GM08714 (cell line): ENCODE data around the gene NTRK1.

Experiments
- H3K4me3 ChIP-seq: fragments of 200-500 bp; sonication (Bioruptor generic); 2 replicates; pipeline ENCODE4 v1.5.1; 2014; ENCODE audit warnings: mild to moderate bottlenecking, low read length, inconsistent platforms
- ZNF274 ChIP-seq: IDR thresholded peaks from 2 replicates; pipeline ENCODE4 v1.6.1; 2012; ENCODE audit warnings: mild to moderate bottlenecking, low read depth, low read length

Gene NTRK1

GRCh38 chr1:156860628-156861423 is at the start of gene NTRK1:
NTRK1 (plus strand) TSS chr1:156860865; CDS start chr1:156860935, 70 bp downstream.
- no peak for TF ChIP-seq ZNF274
- H3K4me3 ChIP-seq = peak within 1 kb of the TSS; percentile 11; the same call in 1 of the 2 replicates

DNA sequence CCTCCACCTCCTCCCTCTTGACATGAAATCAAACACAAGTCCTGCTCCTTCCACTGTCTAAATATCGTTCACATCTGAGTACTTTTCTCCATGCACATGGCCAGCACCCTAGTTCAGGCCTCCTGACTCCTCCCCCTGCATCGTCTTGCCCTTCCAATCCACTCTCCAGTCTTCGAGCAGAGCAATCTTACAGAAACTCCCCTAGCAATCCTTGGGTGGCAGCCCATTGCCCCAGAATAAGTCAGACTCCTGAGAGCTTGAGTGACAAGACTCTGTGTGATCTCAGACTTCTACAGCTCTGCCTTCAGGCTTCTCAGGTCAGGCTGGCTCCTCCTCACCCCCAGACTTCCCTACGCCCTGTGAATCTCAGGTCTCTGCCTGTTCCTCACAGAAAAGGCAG is 49.5 kb upstream of the NTRK1 start:
- TF ChIP-seq ZNF274 = no peak
- H3K4me3 ChIP-seq = no peak overlapping the region

DNA sequence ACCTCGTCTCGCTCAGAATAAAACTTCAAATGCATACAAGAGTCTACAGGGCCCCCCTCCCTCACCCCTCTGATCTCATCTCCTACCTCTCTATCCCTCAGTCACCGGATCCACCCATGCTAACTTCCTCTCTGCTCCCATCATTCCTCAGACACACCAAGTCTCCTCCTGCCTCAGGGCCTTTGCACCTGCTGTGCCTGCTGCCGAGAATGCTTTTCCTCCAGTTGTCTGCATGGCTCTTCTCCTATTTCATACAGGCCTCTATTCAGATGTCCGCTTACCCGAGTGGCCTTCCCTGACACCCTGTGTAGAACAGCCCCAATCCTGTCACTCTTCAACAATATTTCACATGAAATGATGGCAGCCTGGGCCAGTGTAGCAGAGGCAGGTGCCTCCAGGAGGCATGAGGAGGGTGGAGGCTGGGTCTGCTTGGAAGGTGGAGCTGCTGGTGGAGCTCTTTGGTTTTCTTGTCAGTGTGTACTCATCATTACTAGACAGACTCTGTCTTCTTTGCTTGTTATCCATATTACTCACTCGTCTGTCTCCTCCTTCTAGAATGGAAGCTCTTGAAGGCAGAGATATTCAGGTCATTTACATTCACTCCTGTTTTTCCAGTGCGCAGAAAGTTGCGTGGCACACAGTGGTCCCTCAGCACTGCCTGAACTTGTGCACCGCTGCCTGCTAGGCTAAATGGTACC is 48.2 kb upstream of the NTRK1 start:
- H3K4me3 ChIP-seq = no peak overlapping the region
- TF ChIP-seq ZNF274 = no peak

- H3K4me3 ChIP-seq = no peak overlapping the region; the same call in 1 of the 2 replicates
- no peak for TF ChIP-seq ZNF274
Observed at GRCh38 chr1:156813298-156813697, 47.4 kb upstream of the NTRK1 start.

GRCh38 chr1:156813750-156814570 is 46.7 kb upstream of the NTRK1 start:
- TF ChIP-seq ZNF274 = no peak
- H3K4me3 ChIP-seq = peak overlapping the region; percentile 17; the same call in 1 of the 2 replicates

DNA sequence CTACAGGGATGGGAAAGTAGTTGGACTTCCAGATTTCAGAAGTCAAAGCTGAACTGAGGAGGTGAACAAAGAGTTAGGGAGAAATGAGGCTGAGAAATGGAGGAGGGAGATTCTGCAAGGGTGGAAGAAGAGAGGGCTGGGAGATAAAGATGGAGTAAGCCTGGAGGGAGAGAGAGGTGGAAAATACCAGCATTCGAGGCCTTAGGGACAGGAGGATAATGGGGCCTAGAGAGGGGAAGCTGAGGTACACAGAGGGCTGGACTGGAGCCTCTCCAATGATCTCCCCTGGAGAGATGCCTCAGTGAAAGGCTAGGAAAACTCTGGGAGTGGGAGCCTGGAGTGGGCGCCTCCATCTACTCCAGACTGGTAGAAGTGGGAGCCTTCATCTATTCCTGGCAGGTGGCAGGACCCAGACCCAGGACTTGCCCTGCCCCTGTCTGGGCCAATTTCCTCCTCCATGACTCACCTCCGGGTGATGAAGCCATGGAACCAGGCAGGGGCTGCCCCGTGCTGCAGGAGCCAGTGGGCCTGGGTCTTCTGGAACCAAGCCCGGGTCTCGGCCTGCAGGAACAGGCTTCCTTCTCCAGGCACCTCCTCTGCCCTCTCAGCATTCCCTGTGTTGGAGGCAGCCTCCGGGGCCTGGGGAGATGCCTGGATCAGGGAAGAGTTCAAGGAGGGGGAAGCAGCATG is 45.9 kb upstream of the NTRK1 start:
- no peak overlapping the region for H3K4me3 ChIP-seq
- no peak for TF ChIP-seq ZNF274

DNA sequence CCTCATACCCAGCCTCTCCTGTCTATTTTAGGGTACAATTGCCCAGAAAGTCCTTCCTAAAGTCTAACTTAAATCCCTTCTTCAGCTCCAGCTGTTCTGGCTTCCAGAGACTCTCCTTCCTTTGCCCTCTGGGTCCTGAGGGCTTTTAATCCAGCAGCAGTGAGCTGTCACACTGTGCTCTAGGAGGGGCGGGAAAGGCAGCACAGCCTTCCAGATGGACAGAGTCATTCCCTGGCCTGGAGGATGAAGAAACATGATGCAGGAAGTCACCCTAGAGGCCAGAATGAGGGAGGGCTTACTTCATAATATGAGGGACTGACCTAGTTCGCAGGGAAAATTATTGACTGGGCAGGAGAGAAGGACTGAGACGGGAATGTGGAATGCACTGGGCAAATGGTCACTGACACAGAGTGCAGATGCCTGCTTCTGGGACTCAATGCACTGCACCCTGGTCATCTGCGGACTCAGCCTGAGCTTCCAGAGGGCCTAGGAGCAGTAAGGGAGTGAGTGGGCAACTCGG is 45.3 kb upstream of the NTRK1 start:
- H3K4me3 ChIP-seq = no peak overlapping the region
- TF ChIP-seq ZNF274 = no peak

DNA sequence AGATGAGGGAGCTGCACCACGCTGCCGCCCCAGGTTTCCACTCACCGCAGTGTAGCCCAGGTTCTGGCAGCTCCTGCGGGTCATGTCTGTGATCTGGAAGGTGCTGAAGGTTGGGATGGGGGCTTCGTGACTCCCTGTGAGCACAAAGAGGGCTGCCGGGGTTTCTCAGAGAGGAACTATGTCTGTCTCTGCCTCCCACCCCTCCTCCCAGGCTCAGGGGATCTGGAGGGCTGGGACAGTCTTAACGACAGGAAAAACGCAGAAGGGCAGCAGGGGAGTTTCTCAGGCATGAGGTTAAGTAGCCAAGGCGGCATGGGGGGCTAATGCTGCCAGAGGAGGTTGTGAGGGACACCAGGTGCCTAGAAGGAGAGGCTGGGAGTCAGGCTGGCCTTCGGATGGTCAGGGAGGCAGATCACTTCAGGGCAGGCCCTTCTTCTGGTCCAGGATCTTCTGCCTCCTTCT is 44.7 kb upstream of the NTRK1 start:
- no peak for TF ChIP-seq ZNF274
- no peak overlapping the region; the same call in 1 of the 2 replicates for H3K4me3 ChIP-seq

GRCh38 chr1:156816561-156817328 is 43.9 kb upstream of the NTRK1 start, which contains the start of gene SH2D2A:
SH2D2A (minus strand) TSS chr1:156816848; CDS start chr1:156816708, 140 bp downstream.
- H3K4me3 ChIP-seq = no peak within 1 kb of the TSS; the same call in 1 of the 2 replicates
- no peak for TF ChIP-seq ZNF274

DNA sequence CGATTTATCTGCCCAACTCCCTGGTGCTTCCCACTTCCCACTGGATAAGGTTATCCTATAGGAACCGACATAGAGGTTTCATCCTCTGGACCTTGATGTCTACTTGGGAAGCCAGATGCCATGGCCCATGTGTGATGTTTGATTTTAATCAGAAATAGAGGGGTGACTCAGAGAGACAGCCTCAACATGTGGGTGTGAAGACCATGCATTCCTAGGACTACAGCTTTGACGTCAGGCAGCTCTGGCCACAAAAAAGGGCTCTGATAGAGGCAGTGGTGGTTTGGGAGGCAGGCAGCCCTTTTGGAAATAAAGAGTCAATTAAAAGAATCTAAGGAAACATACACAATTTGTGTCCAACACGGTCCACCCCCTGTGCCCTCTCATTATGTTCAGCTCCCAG is 38.9 kb upstream of the NTRK1 start:
- no peak for TF ChIP-seq ZNF274
- no peak overlapping the region for H3K4me3 ChIP-seq

GRCh38 chr1:156822680-156823079 is 38.0 kb upstream of the NTRK1 start:
- no peak for TF ChIP-seq ZNF274
- H3K4me3 ChIP-seq = no peak overlapping the region

GRCh38 chr1:156823210-156823790 is 37.4 kb upstream of the NTRK1 start:
- TF ChIP-seq ZNF274 = no peak
- no peak overlapping the region for H3K4me3 ChIP-seq

GRCh38 chr1:156826630-156827029 is 34.0 kb upstream of the NTRK1 start:
- TF ChIP-seq ZNF274 = no peak

More at GRCh38 chr1:156826630-156827029, 34.0 kb upstream of the NTRK1 start:
- H3K4me3 ChIP-seq = no peak overlapping the region
